GM23338 (cell line): Measurements from ENCODE around the gene RXFP1. TPM values are rescaled to one million over a fixed set of nuclear protein-coding genes. Genes with fewer than 3 reads are reported as not detected.

ENCODE experiments used
- ATAC-seq: fragments of 200-7000 bp; cut with Tn5 transposase; 3 replicates; pipeline ENCODE4 v1.9.1; 2020
- DNase-seq: peaks from one replicate; pipeline ENCODE4 v3.0.0-alpha.2; 2015; ENCODE audit warnings: low spot score
- H2AFZ ChIP-seq: fragments of 200-600 bp; sonication (generic); 2 replicates; pipeline ENCODE4 v1.8.0; 2016; ENCODE audit warnings: antibody characterized with exemption, mild to moderate bottlenecking, moderate library complexity
- H3F3A ChIP-seq: fragments of 200-600 bp; sonication (generic); replicated peaks from 2 replicates; pipeline ENCODE4 v1.8.0; 2017; ENCODE audit warnings: antibody characterized with exemption, mixed run types, low read depth
- H3K27ac ChIP-seq: fragments of 200-600 bp; sonication (generic); 2 replicates; pipeline ENCODE4 v1.6.1; 2016; ENCODE audit warnings: low read depth
- H3K27me3 ChIP-seq: fragments of 200-600 bp; sonication (generic); 2 replicates; pipeline ENCODE4 v1.8.0; 2016; ENCODE audit warnings: mild to moderate bottlenecking, mixed run types, moderate library complexity; ENCODE audit not compliant: insufficient read depth
- H3K36me3 ChIP-seq: fragments of 200-600 bp; sonication (generic); 2 replicates; pipeline ENCODE4 v1.8.0; 2016; ENCODE audit warnings: mild to moderate bottlenecking; ENCODE audit not compliant: insufficient read depth
- H3K4me1 ChIP-seq: fragments of 200-600 bp; sonication (generic); 2 replicates; pipeline ENCODE4 v1.8.0; 2016; ENCODE audit warnings: mild to moderate bottlenecking, moderate library complexity; ENCODE audit not compliant: insufficient read depth
- H3K4me2 ChIP-seq: fragments of 200-600 bp; sonication (generic); 2 replicates; pipeline ENCODE4 v1.7.1; 2017; ENCODE audit warnings: mixed run types
- H3K4me3 ChIP-seq: fragments of 200-600 bp; sonication (generic); 2 replicates; pipeline ENCODE4 v1.6.1; 2016; ENCODE audit warnings: mixed run types
- H3K79me2 ChIP-seq: fragments of 200-600 bp; sonication (generic); replicated peaks from 2 replicates; pipeline ENCODE4 v1.8.0; 2017; ENCODE audit warnings: mild to moderate bottlenecking; ENCODE audit not compliant: insufficient read depth
- H3K9me2 ChIP-seq: fragments of 200-600 bp; sonication (generic); 2 replicates; pipeline ENCODE4 v1.8.0; 2017; ENCODE audit not compliant: insufficient read depth
- H4K20me1 ChIP-seq: fragments of 200-600 bp; sonication (generic); replicated peaks from 2 replicates; pipeline ENCODE4 v1.8.0; 2017; ENCODE audit warnings: mild to moderate bottlenecking; ENCODE audit not compliant: insufficient read depth
- H3K27ac Mint-ChIP-seq: 2 replicates; pipeline ENCODE4 v1.8.0; 2020; ENCODE audit warnings: inconsistent platforms, mild to moderate bottlenecking, moderate library complexity, mixed read lengths
- H3K27me3 Mint-ChIP-seq: 3 replicates; pipeline ENCODE4 v1.8.0; 2022; ENCODE audit warnings: low read depth, mild to moderate bottlenecking, moderate library complexity, mixed read lengths, inconsistent platforms; ENCODE audit not compliant: insufficient read depth, poor library complexity
- H3K36me3 Mint-ChIP-seq: 3 replicates; pipeline ENCODE4 v1.8.0; 2021; ENCODE audit warnings: low read depth, mild to moderate bottlenecking, inconsistent platforms, moderate library complexity, mixed read lengths
- H3K4me1 Mint-ChIP-seq: 3 replicates; pipeline ENCODE4 v1.8.0; 2020; ENCODE audit warnings: mild to moderate bottlenecking, inconsistent platforms, mixed read lengths
- H3K4me3 Mint-ChIP-seq: 3 replicates; pipeline ENCODE4 v1.8.0; 2021; ENCODE audit warnings: moderate library complexity, mild to moderate bottlenecking, inconsistent platforms, mixed read lengths
- H3K9me3 Mint-ChIP-seq: 3 replicates; pipeline ENCODE4 v1.8.0; 2020; ENCODE audit warnings: moderate library complexity, mild to moderate bottlenecking, inconsistent platforms, mixed read lengths
- CREB1 ChIP-seq: fragments of 250-450 bp; sonication (Bioruptor Pico); IDR thresholded peaks from 2 replicates; pipeline ENCODE4 v1.5.0; 2020; ENCODE audit warnings: low read depth, mild to moderate bottlenecking, moderate library complexity
- CTCF ChIP-seq, 2 experiments: fragments of 200-600 bp in 1 of 2; sonication (generic) in 1 of 2; conservative IDR thresholded peaks; 2 replicates each; pipeline versions ENCODE4 v1.5.1 to v1.6.1; 2016 to 2017; ENCODE audit warnings: antibody characterized with exemption in 2 of 2, low read depth in 2 of 2, mild to moderate bottlenecking in 2 of 2, moderate library complexity in 1 of 2
- ETS1 ChIP-seq: IDR thresholded peaks from 2 replicates; pipeline ENCODE4 v1.6.1; 2016; ENCODE audit warnings: antibody characterized with exemption
- EZH2 ChIP-seq: fragments of 200-600 bp; sonication (generic); IDR thresholded peaks from one replicate; pipeline ENCODE4 v1.8.0; 2017; ENCODE audit warnings: antibody characterized with exemption, mild to moderate bottlenecking, low read depth; ENCODE audit not compliant: unreplicated experiment
- EZH2phosphoT487 ChIP-seq: fragments of 200-600 bp; sonication (generic); IDR thresholded peaks from one replicate; pipeline ENCODE4 v1.8.1; 2018; ENCODE audit warnings: antibody characterized with exemption; ENCODE audit not compliant: unreplicated experiment
- JUNB ChIP-seq: IDR thresholded peaks from one replicate; pipeline ENCODE4 v1.6.1; 2016; ENCODE audit warnings: antibody characterized with exemption; ENCODE audit not compliant: unreplicated experiment
- NANOG ChIP-seq: IDR thresholded peaks from 2 replicates; pipeline ENCODE4 v1.6.1; 2016; ENCODE audit warnings: antibody characterized with exemption, borderline replicate concordance
- POLR2AphosphoS5 ChIP-seq: IDR thresholded peaks from 2 replicates; pipeline ENCODE4 v1.6.1; 2016; ENCODE audit warnings: antibody characterized with exemption, low read depth
- REST ChIP-seq: IDR thresholded peaks from one replicate; pipeline ENCODE4 v1.6.1; 2018; ENCODE audit warnings: antibody characterized with exemption; ENCODE audit not compliant: unreplicated experiment
- STAT1 ChIP-seq: IDR thresholded peaks from one replicate; pipeline ENCODE4 v1.6.1; 2016; ENCODE audit warnings: antibody characterized with exemption; ENCODE audit not compliant: unreplicated experiment
- ZNF114 ChIP-seq: fragments of 250-450 bp; sonication (Bioruptor Pico); IDR thresholded peaks from 2 replicates; pipeline ENCODE4 v1.5.0; 2020; ENCODE audit warnings: mild to moderate bottlenecking, moderate library complexity
- ZNF331 ChIP-seq: fragments of 250-450 bp; sonication (Bioruptor Pico); IDR thresholded peaks from 2 replicates; pipeline ENCODE4 v1.5.0; 2020; ENCODE audit warnings: low read depth, mild to moderate bottlenecking, moderate library complexity
- polyA plus RNA-seq: library from polyadenylated mRNA; unstranded; fragments of >200 nt; fragmentation: Nextera tagmentation; extraction: Ambion mirVana; gene quantifications from 2 replicates; pipeline ENCODE4 v1.2.1, GENCODE V29; 2016
- total RNA-seq: library from RNA; depleted of rRNA; stranded (reverse); fragments of >200 nt; shearing (Covaris generic); gene quantifications from 2 replicates; pipeline ENCODE4 v1.2.3, GENCODE V29; 2014
- TF ChIP-seq, protein P1 (sequence below): fragments of 250-450 bp; sonication (Bioruptor Pico); IDR thresholded peaks from 2 replicates; pipeline ENCODE4 v1.5.0; 2020; ENCODE audit warnings: mild to moderate bottlenecking, moderate library complexity

Gene RXFP1
- total and polyA plus RNA-seq, 2 experiments from 2014 or later, result 0.63 TPM; not detected in 1

GRCh38 chr4:158519226-158519625, 2.5 kb upstream of the RXFP1 start (continued):
- TF ChIP-seq ZNF331 (CRISPR knock-in tag), result no peak
- no peak for TF ChIP-seq ZNF114 (CRISPR knock-in tag)

GRCh38 chr4:158523990-158524535, 2.4 kb downstream of the RXFP1 start:
- TF ChIP-seq, protein P1, sequence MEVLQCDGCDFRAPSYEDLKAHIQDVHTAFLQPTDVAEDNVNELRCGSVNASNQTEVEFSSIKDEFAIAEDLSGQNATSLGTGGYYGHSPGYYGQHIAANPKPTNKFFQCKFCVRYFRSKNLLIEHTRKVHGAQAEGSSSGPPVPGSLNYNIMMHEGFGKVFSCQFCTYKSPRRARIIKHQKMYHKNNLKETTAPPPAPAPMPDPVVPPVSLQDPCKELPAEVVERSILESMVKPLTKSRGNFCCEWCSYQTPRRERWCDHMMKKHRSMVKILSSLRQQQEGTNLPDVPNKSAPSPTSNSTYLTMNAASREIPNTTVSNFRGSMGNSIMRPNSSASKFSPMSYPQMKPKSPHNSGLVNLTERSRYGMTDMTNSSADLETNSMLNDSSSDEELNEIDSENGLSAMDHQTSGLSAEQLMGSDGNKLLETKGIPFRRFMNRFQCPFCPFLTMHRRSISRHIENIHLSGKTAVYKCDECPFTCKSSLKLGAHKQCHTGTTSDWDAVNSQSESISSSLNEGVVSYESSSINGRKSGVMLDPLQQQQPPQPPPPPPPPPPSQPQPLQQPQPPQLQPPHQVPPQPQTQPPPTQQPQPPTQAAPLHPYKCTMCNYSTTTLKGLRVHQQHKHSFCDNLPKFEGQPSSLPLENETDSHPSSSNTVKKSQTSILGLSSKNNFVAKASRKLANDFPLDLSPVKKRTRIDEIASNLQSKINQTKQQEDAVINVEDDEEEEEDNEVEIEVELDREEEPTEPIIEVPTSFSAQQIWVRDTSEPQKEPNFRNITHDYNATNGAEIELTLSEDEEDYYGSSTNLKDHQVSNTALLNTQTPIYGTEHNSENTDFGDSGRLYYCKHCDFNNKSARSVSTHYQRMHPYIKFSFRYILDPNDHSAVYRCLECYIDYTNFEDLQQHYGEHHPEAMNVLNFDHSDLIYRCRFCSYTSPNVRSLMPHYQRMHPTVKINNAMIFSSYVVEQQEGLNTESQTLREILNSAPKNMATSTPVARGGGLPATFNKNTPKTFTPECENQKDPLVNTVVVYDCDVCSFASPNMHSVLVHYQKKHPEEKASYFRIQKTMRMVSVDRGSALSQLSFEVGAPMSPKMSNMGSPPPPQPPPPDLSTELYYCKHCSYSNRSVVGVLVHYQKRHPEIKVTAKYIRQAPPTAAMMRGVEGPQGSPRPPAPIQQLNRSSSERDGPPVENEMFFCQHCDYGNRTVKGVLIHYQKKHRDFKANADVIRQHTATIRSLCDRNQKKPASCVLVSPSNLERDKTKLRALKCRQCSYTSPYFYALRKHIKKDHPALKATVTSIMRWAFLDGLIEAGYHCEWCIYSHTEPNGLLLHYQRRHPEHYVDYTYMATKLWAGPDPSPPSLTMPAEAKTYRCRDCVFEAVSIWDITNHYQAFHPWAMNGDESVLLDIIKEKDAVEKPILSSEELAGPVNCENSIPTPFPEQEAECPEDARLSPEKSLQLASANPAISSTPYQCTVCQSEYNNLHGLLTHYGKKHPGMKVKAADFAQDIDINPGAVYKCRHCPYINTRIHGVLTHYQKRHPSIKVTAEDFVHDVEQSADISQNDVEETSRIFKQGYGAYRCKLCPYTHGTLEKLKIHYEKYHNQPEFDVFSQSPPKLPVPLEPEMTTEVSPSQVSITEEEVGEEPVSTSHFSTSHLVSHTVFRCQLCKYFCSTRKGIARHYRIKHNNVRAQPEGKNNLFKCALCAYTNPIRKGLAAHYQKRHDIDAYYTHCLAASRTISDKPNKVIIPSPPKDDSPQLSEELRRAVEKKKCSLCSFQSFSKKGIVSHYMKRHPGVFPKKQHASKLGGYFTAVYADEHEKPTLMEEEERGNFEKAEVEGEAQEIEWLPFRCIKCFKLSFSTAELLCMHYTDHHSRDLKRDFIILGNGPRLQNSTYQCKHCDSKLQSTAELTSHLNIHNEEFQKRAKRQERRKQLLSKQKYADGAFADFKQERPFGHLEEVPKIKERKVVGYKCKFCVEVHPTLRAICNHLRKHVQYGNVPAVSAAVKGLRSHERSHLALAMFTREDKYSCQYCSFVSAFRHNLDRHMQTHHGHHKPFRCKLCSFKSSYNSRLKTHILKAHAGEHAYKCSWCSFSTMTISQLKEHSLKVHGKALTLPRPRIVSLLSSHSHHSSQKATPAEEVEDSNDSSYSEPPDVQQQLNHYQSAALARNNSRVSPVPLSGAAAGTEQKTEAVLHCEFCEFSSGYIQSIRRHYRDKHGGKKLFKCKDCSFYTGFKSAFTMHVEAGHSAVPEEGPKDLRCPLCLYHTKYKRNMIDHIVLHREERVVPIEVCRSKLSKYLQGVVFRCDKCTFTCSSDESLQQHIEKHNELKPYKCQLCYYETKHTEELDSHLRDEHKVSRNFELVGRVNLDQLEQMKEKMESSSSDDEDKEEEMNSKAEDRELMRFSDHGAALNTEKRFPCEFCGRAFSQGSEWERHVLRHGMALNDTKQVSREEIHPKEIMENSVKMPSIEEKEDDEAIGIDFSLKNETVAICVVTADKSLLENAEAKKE (CRISPR knock-in tag), result no peak
- TF ChIP-seq STAT1 (no peak), POLR2AphosphoS5 (no peak), CTCF (conservative IDR thresholded peaks at IDR 0.05; ENCODE audit: low read depth in 2 of 2) (no peak), ETS1 (no peak), REST (no peak), NANOG (no peak), CREB1 (CRISPR knock-in tag) (no peak), JUNB (no peak), EZH2phosphoT487 (no peak), EZH2 (no peak), ZNF331 (CRISPR knock-in tag) (no peak), ZNF114 (CRISPR knock-in tag) (no peak)
- H3K9me3 Mint-ChIP-seq, result no peaks in the 10 kb centered on the region
- no peak overlapping the region for H3K27ac Mint-ChIP-seq
- H3F3A ChIP-seq, result no peaks in the 10 kb centered on the region
- H3K36me3 ChIP-seq, result no peaks in the 10 kb centered on the region
- ATAC-seq, result no peak
- no peaks in the 10 kb centered on the region for H3K79me2 ChIP-seq
- no peaks in the 10 kb centered on the region for H3K36me3 Mint-ChIP-seq
- peaks cover 2% of the 10 kb centered on the region for H3K27me3 Mint-ChIP-seq
- H4K20me1 ChIP-seq, result no peaks in the 10 kb centered on the region
- no peak for DNase-seq
- peaks cover 4% of the 10 kb centered on the region; the same call in 1 of the 2 replicates for H3K9me2 ChIP-seq
- H3K4me2 ChIP-seq, result no peak overlapping the region
- H3K4me1 ChIP-seq, result peaks cover 5% of the 10 kb centered on the region; the same call in 1 of the 2 replicates
- no peak overlapping the region for H3K27ac ChIP-seq
- H2AFZ ChIP-seq, result peak overlapping the region; percentile 45; the same call in 1 of the 2 replicates
- H3K4me1 Mint-ChIP-seq, result peaks cover 18% of the 10 kb centered on the region
- no peak overlapping the region for H3K4me3 ChIP-seq
- no peaks in the 10 kb centered on the region for H3K27me3 ChIP-seq
- H3K4me3 Mint-ChIP-seq, result no peak overlapping the region
